H1 (cell line): ENCODE measurements around the gene HEBP1.

Experiments
- TEAD4 ChIP-seq: IDR thresholded peaks from 2 replicates; pipeline ENCODE4 v1.6.1; 2012; ENCODE audit warnings: low read depth, low read length, inconsistent platforms, mixed read lengths
- TF ChIP-seq, protein P1 (sequence below): IDR thresholded peaks from 2 replicates; pipeline ENCODE4 v1.6.1; 2012; ENCODE audit warnings: inconsistent platforms

DNA sequence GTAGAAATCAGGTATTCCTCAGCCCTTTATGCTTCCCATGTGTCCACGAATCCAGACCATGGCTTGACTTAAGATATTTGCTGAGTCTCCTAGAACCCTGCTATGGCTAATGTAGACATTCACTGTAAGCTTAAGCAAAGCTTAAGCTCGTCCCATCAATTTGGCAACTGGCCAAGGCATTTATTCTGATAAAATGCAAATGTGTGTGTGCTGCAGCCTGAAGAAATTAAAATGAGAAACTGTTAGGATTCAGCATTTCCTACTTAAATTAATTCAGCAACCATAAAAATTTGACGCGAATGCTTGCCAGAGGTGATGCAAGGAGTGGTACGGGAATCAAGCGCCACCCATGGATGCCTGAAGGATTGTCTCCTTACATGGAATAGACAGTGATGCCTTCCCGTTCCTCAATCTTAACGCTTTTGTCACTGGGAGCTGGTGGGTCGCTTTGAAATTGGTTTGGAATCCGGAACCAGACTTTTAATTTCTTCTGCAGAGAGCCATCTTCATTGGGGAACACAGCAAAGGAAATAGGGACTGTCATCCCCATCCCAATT lies 13.2 kb downstream of the HEBP1 start:
- TF ChIP-seq, protein P1, sequence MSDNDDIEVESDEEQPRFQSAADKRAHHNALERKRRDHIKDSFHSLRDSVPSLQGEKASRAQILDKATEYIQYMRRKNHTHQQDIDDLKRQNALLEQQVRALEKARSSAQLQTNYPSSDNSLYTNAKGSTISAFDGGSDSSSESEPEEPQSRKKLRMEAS = no peak
- no peak for TF ChIP-seq TEAD4
